Measurements from ENCODE around the gene SUPT3H.

The SUPT3H gene

DNA sequence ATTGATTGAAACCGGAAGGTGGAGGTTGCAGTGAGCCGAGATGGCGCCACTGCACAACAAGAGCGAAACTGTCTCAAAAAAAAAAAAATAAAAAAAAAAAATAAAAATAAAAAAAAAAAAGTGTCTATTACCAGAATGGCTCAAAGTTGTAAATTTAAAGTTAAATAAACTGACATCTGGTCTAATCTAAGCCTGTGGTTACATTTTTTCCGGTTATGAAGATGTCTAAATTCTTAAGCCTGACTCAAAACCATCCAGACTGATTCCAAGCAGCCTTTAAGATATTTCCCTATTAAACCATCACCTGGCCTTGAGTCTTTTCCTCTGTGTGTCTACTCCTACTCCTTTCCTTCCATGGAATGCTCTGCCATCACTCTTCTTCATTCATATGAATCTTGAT lies 421.3 kb downstream of the SUPT3H start:
- H3K4me3 ChIP-seq (ENCODE audit: control insufficient read depth in 1 of 7, extremely low read depth in 1 of 7, insufficient read depth in 4 of 7, low read depth in 2 of 7, low read length in 6 of 7), result no peak overlapping the region
- H3K36me3 ChIP-seq (ENCODE audit: control insufficient read depth in 4 of 4, insufficient read depth in 4 of 4, low read length in 3 of 4), result peaks cover 0 to 13% (median 8%) of the 10 kb centered on the region in 4 experiments
- H3K4me1 ChIP-seq (ENCODE audit: control extremely low read depth in 1 of 4, control insufficient read depth in 4 of 4, insufficient read depth in 4 of 4, low read length in 3 of 4), result peaks cover 0 to 7% (median 0%) of the 10 kb centered on the region in 4 experiments
- ChIA-PET POLR2A (no interaction called here), CTCF (no interaction called here)
- peaks cover 0 to 3% (median 1%) of the 10 kb centered on the region in 5 experiments for H3K9me3 ChIP-seq (ENCODE audit: control extremely low read depth in 1 of 5, control insufficient read depth in 4 of 5, insufficient read depth in 2 of 5, low read depth in 1 of 5, low read length in 4 of 5)
- WGBS (ENCODE audit: insufficient coverage), result 63% methylated on average over 2 of the region's 5 CpGs
- no peak overlapping the region for H3K27ac ChIP-seq (ENCODE audit: insufficient read depth in 1 of 2, low read depth in 1 of 2, low read length in 2 of 2, poor library complexity in 1 of 2, severe bottlenecking in 2 of 2)
- peak in 2 of 3 donors; percentile 58 to 69 for DNase-seq
- no peaks in the 10 kb centered on the region for H3K27me3 ChIP-seq (replicated peaks in 2 of 5; ENCODE audit: control insufficient read depth in 4 of 5, insufficient read depth in 5 of 5, low read length in 4 of 5)

DNA sequence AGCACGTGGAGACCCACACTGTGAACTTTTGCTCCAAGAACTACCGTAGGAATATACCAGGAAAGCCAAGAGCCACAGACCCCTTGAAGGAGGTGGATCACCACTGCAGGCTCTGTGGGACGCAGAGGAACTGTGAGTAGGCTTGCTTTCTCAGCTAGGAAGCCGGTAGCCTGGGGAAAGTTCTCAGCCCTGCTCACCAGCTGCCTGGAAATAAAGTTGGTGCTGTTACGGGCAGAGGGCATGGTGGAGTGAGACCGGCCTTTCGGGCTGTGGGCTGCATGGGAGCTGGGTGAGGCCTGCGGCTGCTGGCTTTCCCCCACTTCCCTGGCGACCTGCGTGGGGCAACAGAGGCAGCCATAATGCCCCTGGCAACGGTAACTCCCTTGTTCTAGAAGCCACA lies 422.6 kb downstream of the SUPT3H start:
- H3K4me3 ChIP-seq (ENCODE audit: control insufficient read depth in 1 of 7, extremely low read depth in 1 of 7, insufficient read depth in 4 of 7, low read depth in 2 of 7, low read length in 6 of 7), result no peak overlapping the region
- H3K27ac ChIP-seq (ENCODE audit: insufficient read depth in 1 of 2, low read depth in 1 of 2, low read length in 2 of 2, poor library complexity in 1 of 2, severe bottlenecking in 2 of 2), result no peak overlapping the region
- H3K9me3 ChIP-seq (ENCODE audit: control extremely low read depth in 1 of 5, control insufficient read depth in 4 of 5, insufficient read depth in 2 of 5, low read depth in 1 of 5, low read length in 4 of 5), result peaks cover 0 to 11% (median 1%) of the 10 kb centered on the region in 5 experiments
- ChIA-PET POLR2A (no interaction called here), CTCF (interaction anchor here (0.8 kb wide), 1 partner anchor 9 kb away, joined by 3 read pairs; no protein-coding TSS in a partner anchor)
- H3K4me1 ChIP-seq (ENCODE audit: control extremely low read depth in 1 of 4, control insufficient read depth in 4 of 4, insufficient read depth in 4 of 4, low read length in 3 of 4), result peaks cover 0 to 7% (median 0%) of the 10 kb centered on the region in 4 experiments
- no peak for DNase-seq
- peaks cover 0 to 16% (median 10%) of the 10 kb centered on the region in 4 experiments for H3K36me3 ChIP-seq (ENCODE audit: control insufficient read depth in 4 of 4, insufficient read depth in 4 of 4, low read length in 3 of 4)
- 91% methylated on average over 8 of the region's 11 CpGs for WGBS (ENCODE audit: insufficient coverage)
- H3K27me3 ChIP-seq (replicated peaks in 2 of 5; ENCODE audit: control insufficient read depth in 4 of 5, insufficient read depth in 5 of 5, low read length in 4 of 5), result no peaks in the 10 kb centered on the region

DNA sequence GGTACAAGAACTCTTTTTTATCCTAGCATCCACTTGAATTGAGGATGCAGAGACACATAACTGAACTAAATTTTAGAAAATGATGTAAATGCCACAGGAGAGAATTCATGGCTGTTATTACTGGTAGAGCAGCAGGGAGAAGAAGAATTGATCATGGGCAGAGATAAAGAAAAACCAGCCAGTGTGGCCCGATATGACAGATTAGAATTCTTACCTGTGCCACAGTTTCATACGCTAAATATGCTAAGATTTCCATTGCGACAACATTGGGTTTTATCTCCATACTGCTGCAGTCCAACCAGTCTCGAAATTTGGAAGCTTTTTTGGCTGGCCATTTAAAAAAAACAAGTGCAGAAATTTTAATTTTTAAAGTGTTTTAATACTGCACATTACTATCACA lies 423.5 kb downstream of the SUPT3H start:
- Histone ChIP-seq H3K4me3 (ENCODE audit: control insufficient read depth in 1 of 7, extremely low read depth in 1 of 7, insufficient read depth in 4 of 7, low read depth in 2 of 7, low read length in 6 of 7) (no peak overlapping the region), H3K36me3 (ENCODE audit: control insufficient read depth in 4 of 4, insufficient read depth in 4 of 4, low read length in 3 of 4) (peaks cover 0 to 21% (median 10%) of the 10 kb centered on the region in 4 experiments), H3K4me1 (ENCODE audit: control extremely low read depth in 1 of 4, control insufficient read depth in 4 of 4, insufficient read depth in 4 of 4, low read length in 3 of 4) (peaks cover 0 to 7% (median 0%) of the 10 kb centered on the region in 4 experiments), H3K27ac (ENCODE audit: insufficient read depth in 1 of 2, low read depth in 1 of 2, low read length in 2 of 2, poor library complexity in 1 of 2, severe bottlenecking in 2 of 2) (no peak overlapping the region), H3K27me3 (replicated peaks in 2 of 5; ENCODE audit: control insufficient read depth in 4 of 5, insufficient read depth in 5 of 5, low read length in 4 of 5) (no peaks in the 10 kb centered on the region), H3K9me3 (ENCODE audit: control extremely low read depth in 1 of 5, control insufficient read depth in 4 of 5, insufficient read depth in 2 of 5, low read depth in 1 of 5, low read length in 4 of 5) (peaks cover 0 to 17% (median 4%) of the 10 kb centered on the region in 5 experiments)
- DNase-seq, result no peak
- POLR2A ChIA-PET, result no interaction called here
- WGBS (ENCODE audit: insufficient coverage), result 100% methylated on average over 2 of the region's 4 CpGs
- CTCF ChIA-PET, result no interaction called here

DNA sequence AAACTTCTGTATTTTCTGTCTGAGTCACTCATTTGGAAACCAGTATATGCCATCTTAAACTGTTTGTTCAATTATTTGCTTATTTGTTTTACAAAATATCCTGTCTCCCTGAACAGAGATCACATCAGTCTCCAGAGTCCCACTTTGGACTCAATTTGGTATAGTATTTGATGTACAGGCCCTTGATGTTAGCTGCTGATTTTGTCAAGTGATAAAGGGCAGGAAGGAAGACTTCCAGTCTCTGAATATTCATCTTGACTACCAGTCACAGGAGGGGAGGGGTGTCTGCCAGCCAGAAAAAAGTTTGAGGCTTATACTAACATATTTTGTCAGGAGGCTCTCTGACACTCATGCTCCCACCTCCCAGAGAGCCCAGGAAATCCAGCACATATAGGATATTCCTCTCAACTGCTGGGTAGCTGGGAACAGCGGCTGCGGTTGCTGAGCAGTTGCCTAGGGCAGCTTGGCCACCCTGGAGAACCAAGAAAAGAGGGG lies 426.4 kb downstream of the SUPT3H start:
- CTCF ChIA-PET, result no interaction called here
- H3K36me3 ChIP-seq (ENCODE audit: control insufficient read depth in 4 of 4, insufficient read depth in 4 of 4, low read length in 3 of 4), result peaks cover 0 to 27% (median 11%) of the 10 kb centered on the region in 4 experiments
- POLR2A ChIA-PET, result no interaction called here
- H3K27me3 ChIP-seq (replicated peaks in 2 of 5; ENCODE audit: control insufficient read depth in 4 of 5, insufficient read depth in 5 of 5, low read length in 4 of 5), result no peaks in the 10 kb centered on the region
- no peak overlapping the region for H3K27ac ChIP-seq (ENCODE audit: insufficient read depth in 1 of 2, low read depth in 1 of 2, low read length in 2 of 2, poor library complexity in 1 of 2, severe bottlenecking in 2 of 2)
- no peaks in the 10 kb centered on the region for H3K4me1 ChIP-seq (ENCODE audit: control extremely low read depth in 1 of 4, control insufficient read depth in 4 of 4, insufficient read depth in 4 of 4, low read length in 3 of 4)
- WGBS (ENCODE audit: insufficient coverage), result no CpG with 5 or more reads among the region's 2 CpGs
- H3K9me3 ChIP-seq (ENCODE audit: control extremely low read depth in 1 of 5, control insufficient read depth in 4 of 5, insufficient read depth in 2 of 5, low read depth in 1 of 5, low read length in 4 of 5), result peaks cover 0 to 29% (median 7%) of the 10 kb centered on the region in 5 experiments
- H3K4me3 ChIP-seq (ENCODE audit: control insufficient read depth in 1 of 7, extremely low read depth in 1 of 7, insufficient read depth in 4 of 7, low read depth in 2 of 7, low read length in 6 of 7), result no peak overlapping the region
- no peak for DNase-seq

DNA sequence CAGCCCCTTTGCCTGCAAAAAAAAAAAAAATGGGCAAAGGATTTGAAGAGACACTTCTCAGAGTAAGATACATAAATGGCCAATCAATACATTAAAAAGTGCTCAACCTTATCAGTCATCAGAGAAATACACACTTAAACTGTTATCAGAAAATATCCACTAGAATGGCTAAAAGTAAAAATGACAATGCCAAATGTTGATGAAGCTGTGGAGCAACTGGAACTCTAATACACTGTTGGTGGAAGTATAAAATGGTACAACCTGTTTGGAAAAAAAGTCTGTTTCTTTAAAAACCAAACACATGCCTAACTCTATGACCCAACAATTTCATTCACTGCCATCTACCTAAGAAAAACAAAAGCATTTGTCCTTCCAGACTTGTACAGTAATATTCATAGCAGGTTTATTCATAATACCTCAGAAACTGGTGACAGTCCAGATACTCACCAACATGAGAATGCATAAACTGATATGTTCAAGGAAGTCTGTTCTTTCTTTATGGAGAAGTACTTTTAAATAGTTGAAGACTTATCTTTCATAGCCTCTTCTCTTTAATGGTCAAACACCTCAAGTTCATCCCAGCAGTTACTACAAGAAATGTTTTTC lies 428.0 kb downstream of the SUPT3H start:
- no peak overlapping the region for H3K27ac ChIP-seq (ENCODE audit: insufficient read depth in 1 of 2, low read depth in 1 of 2, low read length in 2 of 2, poor library complexity in 1 of 2, severe bottlenecking in 2 of 2)
- H3K4me1 ChIP-seq (ENCODE audit: control extremely low read depth in 1 of 4, control insufficient read depth in 4 of 4, insufficient read depth in 4 of 4, low read length in 3 of 4), result no peaks in the 10 kb centered on the region
- peaks cover 0 to 36% (median 12%) of the 10 kb centered on the region in 4 experiments for H3K36me3 ChIP-seq (ENCODE audit: control insufficient read depth in 4 of 4, insufficient read depth in 4 of 4, low read length in 3 of 4)
- H3K9me3 ChIP-seq (ENCODE audit: control extremely low read depth in 1 of 5, control insufficient read depth in 4 of 5, insufficient read depth in 2 of 5, low read depth in 1 of 5, low read length in 4 of 5), result peaks cover 0 to 45% (median 9%) of the 10 kb centered on the region in 5 experiments
- H3K4me3 ChIP-seq (ENCODE audit: control insufficient read depth in 1 of 7, extremely low read depth in 1 of 7, insufficient read depth in 4 of 7, low read depth in 2 of 7, low read length in 6 of 7), result no peak overlapping the region
- DNase-seq, result peak in 2 of 3 donors; percentile 29 to 53
- POLR2A ChIA-PET, result no interaction called here
- CTCF ChIA-PET, result interaction anchor here (1.5 kb wide), 1 partner anchor 21 kb away, joined by 3 read pairs; no protein-coding TSS in a partner anchor
- H3K27me3 ChIP-seq (replicated peaks in 2 of 5; ENCODE audit: control insufficient read depth in 4 of 5, insufficient read depth in 5 of 5, low read length in 4 of 5), result no peaks in the 10 kb centered on the region

DNA sequence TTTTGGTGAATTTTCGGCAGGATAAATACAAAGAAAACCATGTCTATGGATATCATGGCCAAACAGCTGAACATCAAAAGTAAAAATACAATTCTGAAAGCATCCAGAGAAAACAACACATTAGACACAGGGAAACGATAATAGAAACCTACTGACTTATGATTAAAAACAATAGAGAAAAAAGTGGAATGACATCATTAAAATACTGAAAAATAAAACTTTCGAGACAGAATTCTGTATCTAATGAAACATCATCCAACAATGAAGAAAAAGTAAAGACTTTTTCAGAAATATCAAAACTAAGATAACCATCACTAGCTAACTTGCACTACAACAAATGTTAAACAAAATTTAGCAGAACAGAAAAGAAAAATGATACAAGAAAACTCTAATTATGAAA lies 434.2 kb downstream of the SUPT3H start:
- H3K4me3 ChIP-seq (ENCODE audit: control insufficient read depth in 1 of 7, extremely low read depth in 1 of 7, insufficient read depth in 4 of 7, low read depth in 2 of 7, low read length in 6 of 7), result no peak overlapping the region
- H3K27me3 ChIP-seq (replicated peaks in 2 of 5; ENCODE audit: control insufficient read depth in 4 of 5, insufficient read depth in 5 of 5, low read length in 4 of 5), result no peaks in the 10 kb centered on the region
- H3K4me1 ChIP-seq (ENCODE audit: control extremely low read depth in 1 of 4, control insufficient read depth in 4 of 4, insufficient read depth in 4 of 4, low read length in 3 of 4), result no peaks in the 10 kb centered on the region
- ChIA-PET POLR2A (no interaction called here), CTCF (no interaction called here)
- peaks cover 0 to 24% (median under 1%) of the 10 kb centered on the region in 4 experiments for H3K36me3 ChIP-seq (ENCODE audit: control insufficient read depth in 4 of 4, insufficient read depth in 4 of 4, low read length in 3 of 4)
- WGBS (ENCODE audit: insufficient coverage), result no CpG with 5 or more reads among the region's 3 CpGs
- no peak overlapping the region for H3K27ac ChIP-seq (ENCODE audit: insufficient read depth in 1 of 2, low read depth in 1 of 2, low read length in 2 of 2, poor library complexity in 1 of 2, severe bottlenecking in 2 of 2)
- no peak for DNase-seq
- H3K9me3 ChIP-seq (ENCODE audit: control extremely low read depth in 1 of 5, control insufficient read depth in 4 of 5, insufficient read depth in 2 of 5, low read depth in 1 of 5, low read length in 4 of 5), result peaks cover 0 to 52% (median 7%) of the 10 kb centered on the region in 5 experiments

DNA sequence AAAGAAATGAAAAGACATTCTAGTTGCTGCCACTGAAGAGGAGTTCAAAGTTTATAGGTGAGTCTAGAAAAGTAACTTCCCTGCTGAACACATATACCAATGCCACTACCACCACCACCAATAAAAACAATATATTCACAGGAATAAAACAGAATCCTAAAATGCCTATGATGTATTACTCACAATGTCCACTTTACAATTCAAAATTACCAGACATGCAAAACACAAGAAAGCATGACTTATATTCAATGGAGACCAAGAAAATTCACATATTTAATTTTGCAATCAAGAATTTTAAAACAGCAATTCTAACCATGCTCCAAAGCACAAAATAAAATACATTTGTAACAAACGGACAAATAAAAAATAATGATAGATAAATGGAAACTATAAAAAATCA lies 434.9 kb downstream of the SUPT3H start:
- Histone ChIP-seq H3K27ac (ENCODE audit: insufficient read depth in 1 of 2, low read depth in 1 of 2, low read length in 2 of 2, poor library complexity in 1 of 2, severe bottlenecking in 2 of 2) (no peak overlapping the region), H3K4me3 (ENCODE audit: control insufficient read depth in 1 of 7, extremely low read depth in 1 of 7, insufficient read depth in 4 of 7, low read depth in 2 of 7, low read length in 6 of 7) (no peak overlapping the region), H3K27me3 (replicated peaks in 2 of 5; ENCODE audit: control insufficient read depth in 4 of 5, insufficient read depth in 5 of 5, low read length in 4 of 5) (no peaks in the 10 kb centered on the region), H3K36me3 (ENCODE audit: control insufficient read depth in 4 of 4, insufficient read depth in 4 of 4, low read length in 3 of 4) (peaks cover 0 to 24% (median under 1%) of the 10 kb centered on the region in 4 experiments), H3K9me3 (ENCODE audit: control extremely low read depth in 1 of 5, control insufficient read depth in 4 of 5, insufficient read depth in 2 of 5, low read depth in 1 of 5, low read length in 4 of 5) (peaks cover 0 to 52% (median 7%) of the 10 kb centered on the region in 5 experiments), H3K4me1 (ENCODE audit: control extremely low read depth in 1 of 4, control insufficient read depth in 4 of 4, insufficient read depth in 4 of 4, low read length in 3 of 4) (no peaks in the 10 kb centered on the region)
- WGBS (ENCODE audit: insufficient coverage), result no CpG with 5 or more reads among the region's 1 CpG
- POLR2A ChIA-PET, result no interaction called here
- CTCF ChIA-PET, result interaction anchor here (0.6 kb wide), 1 partner anchor 13 kb away, joined by 3 read pairs; no protein-coding TSS in a partner anchor
- no peak for DNase-seq

Measured in common myeloid progenitor, CD34-positive (primary cell).